Activated T-cell treated with anti-CD3 and anti-CD28 coated beads, Interleukin-2, amount 50 U/mL, for 24 hours (primary cell): ENCODE data around the gene LZTS3.

Experiments
- DNase-seq: peaks from one replicate; pipeline ENCODE4 v3.0.0-alpha.2; 2020
- H3K27ac Mint-ChIP-seq: 2 replicates; pipeline ENCODE4 v1.8.0; 2020; ENCODE audit warnings: mild to moderate bottlenecking, mixed read lengths
- H3K27me3 Mint-ChIP-seq: 2 replicates; pipeline ENCODE4 v1.8.0; 2020; ENCODE audit warnings: mixed read lengths
- H3K36me3 Mint-ChIP-seq: 2 replicates; pipeline ENCODE4 v1.8.0; 2020; ENCODE audit warnings: low read depth, mixed read lengths
- H3K4me1 Mint-ChIP-seq: 2 replicates; pipeline ENCODE4 v1.8.0; 2020; ENCODE audit warnings: low read depth, mixed read lengths
- H3K4me3 Mint-ChIP-seq: 2 replicates; pipeline ENCODE4 v1.8.0; 2020; ENCODE audit warnings: mild to moderate bottlenecking, moderate library complexity, mixed read lengths
- H3K9me3 Mint-ChIP-seq: 2 replicates; pipeline ENCODE4 v1.8.0; 2020; ENCODE audit warnings: mixed read lengths

The LZTS3 gene

GRCh38 chr20:3180319-3180718, 7.0 kb upstream of the LZTS3 start:
- Mint-ChIP-seq H3K4me3 (no peak overlapping the region), H3K27me3 (peaks cover 3% of the 10 kb centered on the region)

GRCh38 chr20:3177746-3178485, 4.6 kb upstream of the LZTS3 start:
- Mint-ChIP-seq H3K27ac (no peak overlapping the region), H3K9me3 (no peaks in the 10 kb centered on the region), H3K4me3 (no peak overlapping the region), H3K27me3 (peaks cover 19% of the 10 kb centered on the region), H3K36me3 (no peaks in the 10 kb centered on the region), H3K4me1 (peaks cover 14% of the 10 kb centered on the region)
- no peak for DNase-seq

More at GRCh38 chr20:3180319-3180718, 7.0 kb upstream of the LZTS3 start:
- no peaks in the 10 kb centered on the region for H3K4me1 Mint-ChIP-seq
- no peak for DNase-seq
- H3K9me3 Mint-ChIP-seq: no peaks in the 10 kb centered on the region
- H3K36me3 Mint-ChIP-seq: no peaks in the 10 kb centered on the region
- no peak overlapping the region for H3K27ac Mint-ChIP-seq

- no peak overlapping the region for H3K27ac Mint-ChIP-seq
- H3K4me3 Mint-ChIP-seq: no peak overlapping the region
- H3K4me1 Mint-ChIP-seq: peaks cover 20% of the 10 kb centered on the region
Measured at GRCh38 chr20:3175270-3175669, 1.9 kb upstream of the LZTS3 start.

GRCh38 chr20:3174442-3175261, 1.3 kb upstream of the LZTS3 start:
- peaks cover 22% of the 10 kb centered on the region for H3K27me3 Mint-ChIP-seq
- no peaks in the 10 kb centered on the region for H3K36me3 Mint-ChIP-seq
- no peak for DNase-seq
- H3K9me3 Mint-ChIP-seq: no peaks in the 10 kb centered on the region
- peak overlapping the region; percentile 80 for H3K4me3 Mint-ChIP-seq
- H3K27ac Mint-ChIP-seq: no peak overlapping the region
- H3K4me1 Mint-ChIP-seq: peaks cover 20% of the 10 kb centered on the region

More at GRCh38 chr20:3175270-3175669, 1.9 kb upstream of the LZTS3 start:
- Mint-ChIP-seq H3K36me3 (no peaks in the 10 kb centered on the region), H3K9me3 (no peaks in the 10 kb centered on the region), H3K27me3 (peaks cover 19% of the 10 kb centered on the region)
- no peak for DNase-seq

GRCh38 chr20:3173610-3174441, 477 bp upstream of the LZTS3 start:
- H3K4me1 Mint-ChIP-seq: peaks cover 21% of the 10 kb centered on the region
- H3K36me3 Mint-ChIP-seq: no peaks in the 10 kb centered on the region
- DNase-seq: peak; percentile 96
- peak overlapping the region; percentile 80 for H3K4me3 Mint-ChIP-seq
- H3K9me3 Mint-ChIP-seq: no peaks in the 10 kb centered on the region
- H3K27ac Mint-ChIP-seq: peak overlapping the region; percentile 61
- H3K27me3 Mint-ChIP-seq: peaks cover 28% of the 10 kb centered on the region

GRCh38 chr20:3172126-3172932, 1.0 kb downstream of the LZTS3 start:
- Mint-ChIP-seq H3K4me3 (peak overlapping the region; percentile 72), H3K27me3 (peaks cover 36% of the 10 kb centered on the region), H3K9me3 (no peaks in the 10 kb centered on the region), H3K4me1 (peaks cover 29% of the 10 kb centered on the region), H3K27ac (no peak overlapping the region), H3K36me3 (no peaks in the 10 kb centered on the region)
- peak; percentile 30 for DNase-seq

- H3K27ac Mint-ChIP-seq: no peak overlapping the region
- peak; percentile 27 for DNase-seq
- H3K27me3 Mint-ChIP-seq: peaks cover 39% of the 10 kb centered on the region
- H3K36me3 Mint-ChIP-seq: no peaks in the 10 kb centered on the region
- peaks cover 29% of the 10 kb centered on the region for H3K4me1 Mint-ChIP-seq
- H3K9me3 Mint-ChIP-seq: no peaks in the 10 kb centered on the region
- no peak overlapping the region for H3K4me3 Mint-ChIP-seq
Measured at GRCh38 chr20:3171391-3172125, 1.8 kb downstream of the LZTS3 start.

GRCh38 chr20:3168829-3169590, 4.3 kb downstream of the LZTS3 start:
- no peaks in the 10 kb centered on the region for H3K36me3 Mint-ChIP-seq
- no peak overlapping the region for H3K4me3 Mint-ChIP-seq
- peaks cover 20% of the 10 kb centered on the region for H3K4me1 Mint-ChIP-seq
- H3K9me3 Mint-ChIP-seq: no peaks in the 10 kb centered on the region
- no peak overlapping the region for H3K27ac Mint-ChIP-seq
- H3K27me3 Mint-ChIP-seq: peaks cover 28% of the 10 kb centered on the region
- no peak for DNase-seq

- H3K36me3 Mint-ChIP-seq: no peaks in the 10 kb centered on the region
- no peak for DNase-seq
- no peaks in the 10 kb centered on the region for H3K9me3 Mint-ChIP-seq
- H3K4me1 Mint-ChIP-seq: peaks cover 16% of the 10 kb centered on the region
- peaks cover 25% of the 10 kb centered on the region for H3K27me3 Mint-ChIP-seq
- H3K27ac Mint-ChIP-seq: no peak overlapping the region
- no peak overlapping the region for H3K4me3 Mint-ChIP-seq
Measured at GRCh38 chr20:3168079-3168828, 5.1 kb downstream of the LZTS3 start.

- Mint-ChIP-seq H3K36me3 (no peaks in the 10 kb centered on the region), H3K27ac (no peak overlapping the region), H3K27me3 (peaks cover 25% of the 10 kb centered on the region), H3K4me1 (peaks cover 15% of the 10 kb centered on the region), H3K4me3 (no peak overlapping the region), H3K9me3 (no peaks in the 10 kb centered on the region)
- no peak for DNase-seq
Measured at GRCh38 chr20:3167738-3168078, 5.6 kb downstream of the LZTS3 start.

GRCh38 chr20:3166913-3167342, 6.4 kb downstream of the LZTS3 start:
- Mint-ChIP-seq H3K9me3 (no peaks in the 10 kb centered on the region), H3K36me3 (no peaks in the 10 kb centered on the region), H3K4me3 (no peak overlapping the region), H3K27ac (no peak overlapping the region), H3K27me3 (peaks cover 25% of the 10 kb centered on the region), H3K4me1 (peaks cover 9% of the 10 kb centered on the region)
- DNase-seq: no peak

GRCh38 chr20:3166338-3166912, 6.9 kb downstream of the LZTS3 start:
- Mint-ChIP-seq H3K27me3 (peaks cover 25% of the 10 kb centered on the region), H3K4me3 (no peak overlapping the region), H3K4me1 (peaks cover 9% of the 10 kb centered on the region), H3K36me3 (no peaks in the 10 kb centered on the region), H3K9me3 (no peaks in the 10 kb centered on the region), H3K27ac (no peak overlapping the region)
- DNase-seq: no peak
